ENCODE data around the gene NEK9.
A peak's percentile ranks its signal among the peaks of the same experiment; 100 is the strongest.

The NEK9 gene

DNA sequence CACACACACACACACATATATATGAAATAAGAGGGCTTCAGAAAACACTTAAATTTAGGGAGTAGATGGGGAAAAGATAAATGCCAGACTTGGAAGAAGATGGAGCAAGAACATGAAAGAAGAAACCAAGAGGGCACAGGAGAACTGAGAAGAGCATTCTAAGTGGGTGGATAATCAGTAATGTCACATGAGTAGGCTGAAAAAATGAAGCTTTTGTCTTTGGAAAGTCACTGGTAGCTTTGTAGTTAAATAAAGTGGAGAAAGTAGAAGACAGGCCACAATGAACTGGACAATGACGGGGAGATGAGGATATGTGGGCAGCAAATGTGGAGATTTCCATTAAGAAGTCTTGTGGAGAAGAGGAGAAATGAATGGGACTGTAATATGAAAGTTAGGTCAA, 59.6 kb downstream of the NEK9 start:
- DNase-seq (ENCODE audit: low read depth in 2 of 2), result no peak

DNA sequence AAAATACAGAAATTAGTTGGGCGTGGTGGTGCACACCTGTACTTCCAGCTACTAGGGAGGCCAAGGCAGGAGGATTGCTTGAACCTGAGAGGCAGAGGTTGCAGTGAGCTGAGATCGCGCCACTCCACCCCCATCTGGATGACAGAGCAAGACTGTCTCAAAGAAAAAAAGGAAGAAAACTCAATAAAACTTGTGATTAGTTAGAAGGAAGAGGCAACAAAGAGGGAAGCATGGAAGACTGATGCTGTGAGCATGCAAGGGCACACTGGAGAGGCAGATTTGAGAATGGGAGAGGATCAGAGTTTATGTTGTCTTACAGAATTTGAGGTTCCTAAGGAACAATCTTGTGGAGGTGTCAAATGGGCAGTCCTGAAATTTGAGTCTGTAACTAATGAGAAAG, 60.2 kb downstream of the NEK9 start:
- no peak for DNase-seq (ENCODE audit: low read depth in 2 of 2)

DNA sequence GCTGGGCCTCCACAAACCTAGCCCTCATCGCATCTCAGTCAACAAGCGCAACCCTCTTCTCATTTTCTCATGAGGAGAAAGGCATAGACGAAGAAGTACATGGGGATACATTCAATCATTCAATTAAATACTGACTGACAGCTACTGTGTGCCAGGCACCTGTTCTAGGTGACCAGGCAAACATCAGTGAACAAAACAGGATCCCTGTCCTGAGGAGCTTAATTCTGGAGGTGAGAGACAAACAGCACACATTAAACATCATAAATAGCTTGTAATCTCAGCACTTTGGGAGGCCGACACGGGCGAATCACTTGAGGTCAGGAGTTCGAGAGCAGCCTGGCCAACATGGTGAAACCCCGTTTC, 62.7 kb downstream of the NEK9 start:
- no peak for DNase-seq (ENCODE audit: low read depth in 2 of 2)

DNA sequence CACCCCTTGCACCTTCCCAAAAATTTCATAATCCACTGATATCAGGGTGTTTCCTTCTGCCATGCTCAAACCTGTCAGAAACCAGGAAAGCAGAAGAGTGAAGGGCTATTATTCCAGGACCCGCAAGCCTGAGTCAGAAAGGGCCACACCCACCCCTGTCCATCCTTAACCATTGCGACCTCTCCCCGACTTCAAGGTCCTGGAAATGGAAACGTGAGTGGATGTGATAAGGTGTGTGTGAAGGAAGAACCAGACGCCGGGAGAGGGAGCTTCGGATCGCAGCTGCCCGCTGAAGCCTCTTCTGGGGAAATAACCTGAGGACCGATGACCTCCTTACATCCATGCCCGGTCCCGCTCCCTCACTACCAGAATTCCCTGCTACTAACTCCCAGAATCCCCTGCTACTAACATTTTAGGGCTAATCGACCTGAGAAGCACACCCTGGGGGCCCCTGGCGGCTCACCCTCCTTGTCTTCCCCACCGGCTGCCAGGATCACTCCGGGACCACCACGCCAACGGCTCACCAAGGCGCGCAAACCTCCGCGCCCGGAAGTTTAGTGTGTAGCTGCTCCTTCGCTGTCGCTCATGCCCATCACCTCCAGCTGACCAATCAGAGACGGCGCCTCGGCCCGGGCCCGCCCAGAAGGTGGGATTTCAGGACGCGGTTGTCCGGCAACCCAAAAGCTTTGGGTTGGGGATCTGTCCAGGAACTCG, 63.2 kb downstream of the NEK9 start, which contains the start of gene ACYP1:
Gene ACYP1, minus strand, starts transcription at position 534 of the 714 bp plus-strand sequence. Its CDS starts 471 bp downstream, at position 63.
- DNase-seq (ENCODE audit: low read depth in 2 of 2), result peak; percentile 83 to 90

DNA sequence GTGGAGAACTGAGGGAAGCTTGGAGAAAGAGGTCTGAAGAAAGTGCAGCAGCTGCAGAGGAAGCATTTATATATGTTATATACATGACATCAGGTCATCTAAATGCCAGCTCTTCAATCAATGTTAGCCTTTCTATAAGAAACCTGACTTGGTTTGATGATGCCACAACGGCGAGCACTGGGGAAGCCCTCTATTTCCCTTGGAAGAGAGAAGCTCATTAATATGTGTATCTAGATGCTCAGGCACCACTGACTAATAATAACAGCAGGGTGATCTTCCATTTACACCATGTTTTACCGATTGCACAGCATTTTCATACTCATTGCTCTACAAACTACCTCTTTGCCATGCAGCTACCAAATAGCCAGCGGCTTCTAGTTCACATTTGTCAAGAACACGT, 63.8 kb downstream of the NEK9 start:
- no peak for DNase-seq (ENCODE audit: low read depth in 2 of 2)

DNA sequence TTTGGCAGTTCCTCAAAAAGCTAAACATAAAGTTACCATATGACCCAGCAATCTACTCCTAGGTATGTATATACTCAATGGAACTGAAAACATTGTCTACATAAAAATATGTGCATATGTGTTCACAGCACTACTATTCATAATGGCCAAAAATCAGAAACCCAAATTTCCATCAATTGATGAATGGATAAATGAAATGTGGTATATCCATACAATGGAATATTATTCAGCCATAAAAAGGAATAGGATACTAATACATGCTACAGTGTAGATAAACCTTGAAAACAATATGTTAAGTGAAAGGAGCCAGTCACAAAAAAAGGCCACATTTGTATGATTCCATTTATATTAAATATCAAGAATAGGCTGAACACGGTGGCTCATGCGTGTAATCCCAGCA, 66.4 kb downstream of the NEK9 start:
- DNase-seq (ENCODE audit: low read depth in 2 of 2), result no peak

DNA sequence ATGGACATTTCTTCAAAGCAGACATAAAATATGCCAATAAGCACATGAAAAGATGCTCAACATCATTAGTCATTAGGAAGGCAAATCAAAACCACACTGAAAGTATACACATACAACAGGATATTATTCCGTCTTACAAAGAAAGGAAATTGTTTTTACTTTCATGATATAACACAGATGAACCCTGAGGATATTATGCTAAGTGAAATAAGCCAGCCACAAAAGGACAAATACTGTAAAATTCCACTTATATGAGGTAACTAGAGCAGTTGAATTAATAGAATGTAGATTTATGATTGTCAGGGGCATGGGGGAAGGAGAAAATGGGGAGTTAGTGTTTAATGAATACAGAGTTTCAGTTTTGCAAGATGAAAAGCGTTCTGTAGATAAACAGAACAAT, 67.2 kb downstream of the NEK9 start:
- DNase-seq (ENCODE audit: low read depth in 2 of 2), result no peak

DNA sequence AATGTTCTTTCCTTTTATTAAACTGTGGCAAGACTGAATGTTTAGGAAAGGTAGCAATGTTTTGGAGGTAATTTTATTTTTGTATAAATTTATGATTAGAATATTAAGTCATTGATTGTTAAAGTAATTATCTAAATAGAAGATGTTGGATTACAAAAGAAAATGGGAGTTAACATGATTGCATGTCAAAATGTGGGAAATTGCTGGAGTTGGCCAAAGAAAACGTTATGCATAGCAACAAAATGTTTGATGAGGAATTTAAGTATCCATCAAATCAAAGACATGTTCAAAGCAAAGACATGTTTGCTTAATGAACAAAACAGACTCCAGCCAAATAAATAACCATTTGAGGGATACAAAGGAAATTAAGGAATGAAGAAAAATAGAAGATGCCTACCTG, 72.4 kb downstream of the NEK9 start:
- DNase-seq (ENCODE audit: low read depth in 2 of 2), result no peak

DNA sequence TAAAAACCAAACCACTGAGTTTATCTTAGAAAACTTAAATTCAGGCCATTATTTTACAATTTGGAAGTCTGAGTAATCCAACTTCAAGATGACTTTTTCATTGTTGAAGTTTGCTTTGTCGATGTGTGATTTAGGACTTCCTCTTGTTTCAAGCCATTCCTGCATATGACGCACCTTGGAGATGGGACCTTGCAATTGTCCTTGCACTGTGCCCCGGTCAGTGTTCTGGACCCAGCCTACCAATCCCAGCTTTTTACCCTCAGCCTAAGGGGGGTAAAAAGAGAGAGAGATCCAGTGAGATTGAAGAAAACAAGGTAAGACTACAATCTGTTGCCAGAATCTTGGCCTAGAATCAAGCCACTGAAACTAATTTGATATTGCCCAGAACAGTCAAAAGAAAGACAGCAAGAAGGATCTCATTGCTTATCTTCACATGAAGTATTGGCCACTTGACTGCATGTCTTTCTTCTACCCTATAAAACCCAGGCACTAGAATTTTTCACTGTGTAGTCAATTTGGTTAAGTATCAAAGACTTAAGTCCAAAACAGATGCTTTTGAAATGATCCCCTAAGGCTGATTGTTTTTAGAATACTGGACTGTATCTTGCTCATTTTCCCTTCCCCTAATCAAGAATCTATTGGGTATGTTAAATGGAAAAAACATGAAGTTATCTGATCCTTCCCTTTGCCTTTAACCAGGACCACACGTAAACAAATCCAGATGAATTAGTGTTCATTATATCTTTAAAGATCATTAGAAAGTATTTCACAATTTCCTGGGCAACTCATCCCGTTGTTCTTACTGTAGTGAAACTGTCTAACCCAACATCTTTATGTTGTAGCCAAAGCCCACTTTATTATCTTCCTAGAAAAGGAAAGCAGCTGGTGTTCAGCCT, 73.2 kb downstream of the NEK9 start:
- DNase-seq (ENCODE audit: low read depth in 2 of 2), result no peak

DNA sequence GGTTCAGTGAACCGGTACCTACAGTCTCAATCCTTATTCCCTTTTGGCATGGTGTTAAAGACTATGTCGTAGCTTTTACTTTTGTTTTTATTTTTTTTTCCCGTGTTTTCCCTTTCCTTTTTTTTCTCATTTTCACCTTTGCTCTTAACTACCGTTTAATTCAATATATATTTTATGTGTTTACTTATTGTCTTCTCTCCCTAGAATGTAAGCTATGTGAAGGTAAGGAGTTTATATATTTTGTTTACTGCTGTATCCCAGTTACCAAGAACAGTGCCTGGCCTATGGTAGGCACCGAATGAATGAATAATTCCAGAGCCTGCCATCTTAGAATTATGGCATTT, 75.3 kb downstream of the NEK9 start:
- no peak for DNase-seq (ENCODE audit: low read depth in 2 of 2)

DNA sequence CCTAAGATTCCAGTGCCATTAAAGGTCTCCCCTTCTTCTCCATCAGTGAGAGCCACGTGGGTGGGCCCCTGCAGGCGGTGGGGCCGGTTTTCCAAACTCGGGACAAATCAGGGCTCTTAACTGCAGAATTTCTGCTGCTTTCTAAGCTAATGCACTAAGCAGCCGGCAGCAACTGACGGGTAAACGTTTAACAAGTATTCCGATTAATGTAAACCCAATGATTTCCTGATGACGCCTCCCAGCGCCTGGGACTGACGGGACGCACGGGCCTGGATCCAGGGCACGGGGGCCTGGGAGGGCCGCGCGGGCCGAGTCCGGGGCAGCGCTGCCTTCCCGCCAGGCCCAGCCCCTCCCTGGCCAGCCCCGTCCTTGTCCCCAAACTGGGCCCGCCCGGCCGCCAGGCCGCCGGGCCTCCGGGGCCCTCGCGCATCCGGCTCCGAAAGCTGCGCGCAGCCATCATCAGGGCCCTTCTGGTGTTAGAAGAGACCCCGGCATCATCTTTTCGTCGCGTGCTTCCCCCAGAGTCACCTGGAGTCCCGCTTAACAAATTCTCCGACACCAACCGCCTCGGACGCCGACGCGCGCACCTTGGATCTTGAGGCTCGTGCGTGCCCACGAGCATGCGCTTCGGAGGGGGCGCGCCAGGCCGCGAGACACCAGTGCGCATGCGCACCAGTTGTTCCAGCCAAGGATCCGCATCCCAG, 75.8 kb downstream of the NEK9 start, which contains the start of gene MLH3:
Gene MLH3, minus strand, starts transcription at position 616 of the 704 bp plus-strand sequence. CDS start 1,812 bp downstream, outside the sequence.
- DNase-seq (ENCODE audit: low read depth in 2 of 2), result peak; percentile 58 to 65

DNA sequence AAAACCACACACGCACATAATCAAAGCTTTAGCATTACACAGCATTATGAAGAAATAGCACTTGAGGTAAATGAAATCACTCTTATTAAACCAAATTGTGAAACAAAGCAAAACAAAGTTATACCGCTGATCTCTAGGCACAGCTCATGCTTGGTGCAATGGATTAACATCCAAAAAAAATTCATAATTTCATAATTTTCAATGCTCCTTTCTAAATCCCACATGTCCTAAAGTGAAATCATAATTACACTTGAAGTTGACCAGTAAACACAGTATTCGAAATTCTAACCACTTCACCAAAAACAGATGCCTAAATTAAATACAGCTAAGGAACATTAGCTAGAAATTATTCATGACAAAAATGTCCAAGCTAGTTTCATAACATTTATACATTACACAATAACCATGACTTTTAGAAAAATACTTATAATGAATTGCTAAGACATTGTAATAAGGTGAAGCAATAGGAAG, 77.1 kb downstream of the NEK9 start:
- no peak for DNase-seq (ENCODE audit: low read depth in 2 of 2)

DNA sequence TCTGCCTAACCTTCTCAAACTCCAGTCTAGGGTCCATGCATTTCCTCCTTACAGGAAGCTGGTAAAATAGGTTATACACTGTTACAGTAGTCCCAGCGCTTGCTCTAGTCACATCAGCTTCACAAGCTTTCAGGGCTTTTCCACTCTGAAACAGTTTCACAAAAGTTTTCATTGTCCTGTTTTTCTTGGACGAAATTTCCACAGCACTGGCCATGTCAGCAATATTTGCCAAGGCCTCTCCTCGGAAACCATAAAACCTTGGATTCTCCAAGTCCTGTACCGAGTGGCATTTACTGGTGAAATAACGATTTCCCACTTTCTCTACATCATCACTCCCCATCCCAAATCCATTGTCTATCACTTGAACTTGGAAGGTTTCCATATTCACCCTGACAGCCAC, 77.7 kb downstream of the NEK9 start:
- DNase-seq (ENCODE audit: low read depth in 2 of 2), result no peak

DNA sequence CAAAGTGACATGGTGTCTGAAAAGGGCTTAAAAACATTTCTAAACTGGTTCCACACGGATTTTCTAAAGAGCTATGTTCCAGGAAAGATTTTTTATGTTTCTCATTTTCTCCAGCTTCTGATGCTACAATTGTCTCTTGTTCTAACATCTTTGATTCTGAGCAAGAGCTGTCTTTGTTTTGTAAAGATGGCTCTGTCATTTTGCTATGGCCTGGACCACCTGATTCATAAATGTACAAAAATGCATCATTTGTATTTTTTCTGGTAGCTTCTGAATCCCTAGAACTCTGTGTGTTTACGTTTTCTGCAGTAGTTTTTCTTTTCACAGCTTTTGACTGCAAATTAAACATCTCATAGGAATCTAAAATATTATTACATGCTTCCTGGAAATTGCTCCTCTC, 78.7 kb downstream of the NEK9 start:
- no peak for DNase-seq (ENCODE audit: low read depth in 2 of 2)

DNA sequence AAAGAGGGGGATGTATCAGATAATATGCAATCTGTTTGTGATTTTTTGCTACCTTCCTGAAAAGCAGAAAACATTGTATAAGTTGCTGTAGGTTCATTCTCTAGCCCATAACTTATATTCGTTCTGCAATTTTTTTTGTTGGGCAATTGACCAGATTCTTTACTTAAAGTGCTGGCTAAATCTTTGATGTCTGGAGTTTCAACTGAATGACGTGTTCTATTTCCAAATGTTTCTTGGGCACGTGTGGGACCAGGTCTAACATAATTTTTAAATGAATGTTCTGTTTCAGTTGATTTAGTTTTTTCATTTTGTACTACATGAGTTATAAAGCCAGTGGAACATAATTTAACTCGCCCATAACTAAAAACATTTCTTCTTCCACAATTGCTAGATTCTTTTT, 79.3 kb downstream of the NEK9 start:
- no peak for DNase-seq (ENCODE audit: low read depth in 2 of 2)

DNA sequence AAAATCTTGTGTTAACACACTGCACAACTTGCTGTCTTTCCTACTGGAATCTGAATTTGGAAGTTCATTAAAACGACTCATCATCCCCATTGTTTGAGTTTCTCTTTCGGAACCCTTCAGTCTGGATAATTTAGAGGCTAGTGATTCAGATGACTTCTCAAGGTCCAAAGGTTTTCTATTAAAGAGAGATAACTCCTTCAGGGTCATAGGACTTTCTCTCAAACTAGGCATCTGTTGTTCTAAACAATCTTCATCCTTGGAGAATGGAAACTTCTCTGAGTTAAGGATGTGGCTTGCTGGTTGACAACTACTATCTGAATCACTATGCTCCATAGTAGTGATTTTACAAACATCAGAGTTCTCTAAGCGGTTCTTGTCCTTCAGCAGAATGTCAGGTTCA, 79.9 kb downstream of the NEK9 start:
- DNase-seq (ENCODE audit: low read depth in 2 of 2), result no peak

DNA sequence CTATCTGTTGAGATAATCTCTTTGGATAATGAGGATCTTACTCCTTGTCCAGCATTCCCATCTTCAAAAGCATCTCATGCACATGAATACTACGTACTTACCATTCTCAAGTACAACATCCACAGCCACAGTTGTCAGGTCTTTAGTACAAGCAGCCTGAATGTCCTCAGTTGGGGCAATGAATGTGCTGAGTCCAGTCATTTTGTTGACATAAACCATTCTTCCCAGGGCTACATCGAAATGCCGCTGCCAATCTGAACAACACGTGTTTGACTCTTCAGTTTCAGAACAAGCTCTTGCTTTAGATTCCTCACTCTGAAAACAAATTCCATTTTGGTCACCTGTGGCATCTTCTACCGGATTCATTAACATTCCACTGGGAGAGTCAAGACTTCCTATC, 80.6 kb downstream of the NEK9 start:
- no peak for DNase-seq (ENCODE audit: low read depth in 2 of 2)

DNA sequence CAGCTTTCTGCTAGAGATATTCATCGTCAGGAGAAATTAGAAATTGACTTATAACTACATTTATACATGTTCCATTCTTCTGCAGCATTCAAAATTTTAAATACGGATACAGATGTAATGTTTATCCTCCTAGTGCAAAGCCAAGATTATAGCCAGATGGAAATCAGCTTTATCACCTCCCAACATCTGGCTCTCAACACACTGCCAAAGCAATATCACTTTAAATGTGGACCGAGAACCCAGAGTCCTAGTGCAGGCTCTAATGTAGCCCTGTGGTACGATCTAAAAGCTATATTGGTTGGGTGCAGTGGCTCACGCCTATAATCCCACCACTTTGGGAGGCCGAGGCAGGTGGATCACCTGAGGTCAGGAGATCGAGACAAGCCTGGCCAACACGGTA, 82.1 kb downstream of the NEK9 start:
- no peak for DNase-seq (ENCODE audit: low read depth in 2 of 2)

DNA sequence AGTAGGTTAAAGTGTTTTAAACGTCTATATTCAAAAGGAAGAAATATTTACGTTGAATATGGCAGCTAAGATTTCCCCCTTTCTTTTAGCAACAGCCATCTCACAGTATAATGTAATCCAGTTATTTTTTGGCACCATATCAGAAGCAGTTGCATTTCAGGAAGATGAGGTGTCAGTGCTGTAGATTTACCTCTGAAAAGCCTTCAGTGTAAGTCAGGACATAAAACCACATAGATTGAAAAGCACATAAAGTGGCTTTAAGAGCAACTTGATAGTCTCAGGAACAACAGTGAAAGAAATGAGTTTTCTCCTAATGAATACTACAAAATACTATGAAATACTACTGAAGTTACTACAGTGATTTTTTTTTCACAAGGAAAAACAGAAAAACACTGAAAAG, 82.5 kb downstream of the NEK9 start:
- DNase-seq (ENCODE audit: low read depth in 2 of 2), result no peak

DNA sequence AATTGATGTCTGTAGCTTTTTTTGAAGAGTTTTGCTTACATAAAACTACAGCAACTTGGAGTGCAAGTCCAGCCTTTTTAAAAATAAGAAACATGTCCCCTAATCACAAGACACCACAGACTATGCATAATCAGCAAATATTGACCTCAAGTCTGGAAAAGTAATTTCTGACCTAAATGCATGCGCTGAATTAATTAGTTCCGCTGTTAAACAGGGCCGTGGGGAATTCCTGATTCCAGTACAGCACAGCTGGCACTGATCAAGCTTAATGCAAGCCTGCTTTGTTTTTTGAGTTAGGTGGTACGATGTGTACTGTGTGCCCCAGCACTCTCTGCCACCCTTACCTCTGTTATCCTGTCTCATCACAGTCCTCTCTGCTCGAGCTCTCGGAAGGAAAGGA, 84.8 kb downstream of the NEK9 start:
- no peak for DNase-seq (ENCODE audit: low read depth in 2 of 2)

DNA sequence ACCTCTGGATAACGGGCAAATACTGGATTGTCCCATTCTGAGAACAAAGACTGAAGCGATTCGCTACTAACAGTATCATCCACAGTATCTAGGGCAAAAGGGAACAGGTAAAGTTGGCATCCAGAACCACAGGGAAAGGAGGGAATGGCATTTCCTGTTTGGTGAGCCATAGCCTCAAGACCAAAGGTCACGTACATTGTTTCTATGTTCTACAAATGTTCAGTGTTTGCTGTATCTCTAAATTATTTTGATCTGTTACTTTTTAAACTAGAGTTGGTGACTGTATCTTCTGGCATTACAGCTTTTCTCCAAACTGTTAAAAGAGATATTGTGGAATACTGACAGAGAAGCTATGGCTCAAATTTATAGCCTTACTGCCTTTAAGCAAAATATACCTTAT, 85.2 kb downstream of the NEK9 start:
- DNase-seq (ENCODE audit: low read depth in 2 of 2), result no peak

DNA sequence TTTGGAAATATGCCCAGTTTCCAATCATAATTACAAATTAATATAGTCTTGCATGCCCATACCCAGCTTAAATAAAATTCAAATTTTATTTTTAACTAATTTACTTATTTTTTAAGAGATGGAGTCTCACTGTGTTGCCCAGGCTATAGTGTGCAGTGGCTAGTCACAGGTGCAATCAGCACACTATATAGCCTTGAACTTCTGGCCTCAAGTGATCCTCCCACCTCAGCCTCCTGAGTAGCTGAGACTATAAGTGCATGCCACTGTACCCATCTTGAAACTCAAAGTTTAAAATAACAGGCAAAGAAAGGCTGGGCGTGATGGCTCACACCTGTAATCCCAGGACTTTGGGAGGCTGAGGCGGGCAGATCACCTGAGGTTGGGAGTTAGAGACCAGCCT, 85.9 kb downstream of the NEK9 start:
- DNase-seq (ENCODE audit: low read depth in 2 of 2), result no peak

DNA sequence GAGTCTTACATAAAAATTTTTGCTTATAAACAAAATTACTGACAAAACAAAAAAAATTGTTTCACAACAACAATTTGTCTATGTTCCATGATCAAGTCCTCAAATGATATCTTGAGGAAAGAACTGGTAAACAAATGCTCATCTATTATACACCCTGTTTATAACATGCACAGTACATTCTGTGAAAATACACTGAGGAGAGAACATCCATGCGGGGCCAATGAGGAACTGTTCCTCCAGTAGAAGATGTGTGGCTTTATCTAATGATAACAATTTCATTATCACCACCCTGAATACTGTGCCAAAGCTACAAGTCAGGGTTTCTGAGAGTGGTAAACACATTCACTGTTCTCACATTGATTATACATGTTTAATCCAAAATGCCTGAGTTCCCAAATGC, 86.3 kb downstream of the NEK9 start:
- no peak for DNase-seq (ENCODE audit: low read depth in 2 of 2)

Measured in stimulated activated CD4-positive, alpha-beta T cell treated with anti-CD3 and anti-CD28 coated beads, Interleukin-15, amount 100 ng/mL, for 48 hours (primary cell).